GM21619 (cell line): ENCODE measurements around the gene TUBE1.

ENCODE experiments used
- ATAC-seq: cut with Tn5 transposase; IDR thresholded peaks from one replicate; pipeline ENCODE4 v1.9.1; 2021; ENCODE audit not compliant: unreplicated experiment

Gene TUBE1

GRCh38 chr6:112036088-112036637, 51.1 kb downstream of the TUBE1 start:
- no peak for ATAC-seq

GRCh38 chr6:112034616-112034995, 52.7 kb downstream of the TUBE1 start:
- no peak for ATAC-seq

DNA sequence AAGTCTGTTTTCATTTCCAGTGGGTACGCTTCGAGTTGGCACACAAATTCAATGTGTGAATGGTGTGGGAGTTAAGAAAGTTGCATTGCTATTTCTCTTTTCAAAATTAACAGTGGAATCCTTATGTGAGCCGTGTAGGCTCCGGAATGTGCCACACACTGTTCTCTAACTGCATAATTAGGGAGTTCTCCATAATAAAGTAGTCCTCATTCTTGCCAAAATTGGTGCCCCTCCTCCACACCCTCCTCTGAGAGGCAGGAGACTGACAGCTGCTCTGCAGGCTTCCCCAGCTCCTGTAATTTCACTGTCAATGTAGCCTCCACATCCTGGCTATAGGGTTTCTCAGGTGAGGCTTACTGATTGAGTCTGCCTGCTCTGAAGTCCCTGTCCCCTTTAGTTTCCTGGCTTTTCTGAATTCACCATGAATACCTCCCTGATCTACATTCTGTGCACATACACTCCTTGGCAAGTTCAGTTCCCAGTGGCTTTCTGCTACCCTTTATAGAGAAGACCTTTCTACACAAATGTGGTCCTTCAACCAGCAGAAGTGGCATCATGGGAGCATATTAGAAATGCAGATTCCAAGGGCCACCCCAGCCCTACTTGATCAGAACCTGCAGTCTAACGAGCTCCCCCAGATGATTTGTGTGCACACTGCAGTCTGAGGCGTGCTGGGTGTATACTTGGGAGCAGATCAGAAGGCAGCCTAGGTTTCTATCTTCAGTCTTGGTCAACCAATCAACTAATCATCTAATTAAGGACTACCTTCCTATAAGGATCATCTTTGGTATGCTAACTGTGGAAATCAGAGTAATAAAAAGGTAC, 53.3 kb downstream of the TUBE1 start:
- ATAC-seq: no peak

DNA sequence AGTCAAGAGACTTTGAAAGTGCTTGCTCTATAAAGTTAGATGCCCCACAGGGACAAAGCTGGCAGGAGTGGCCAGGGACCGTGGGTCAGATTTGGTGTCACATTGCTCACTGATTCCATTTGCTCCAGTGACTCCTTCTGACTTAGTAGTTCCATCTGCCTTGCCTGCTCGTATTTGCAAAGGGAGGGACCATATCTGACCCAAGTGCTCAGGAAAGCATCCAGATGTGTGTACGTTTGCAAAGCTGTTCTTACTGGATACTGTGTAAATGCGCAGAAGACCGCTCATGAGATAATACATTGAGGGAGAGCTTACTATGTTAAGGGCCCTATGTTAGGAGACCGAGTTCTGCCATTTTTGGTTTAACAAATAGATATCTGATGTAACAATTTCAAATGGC, 54.6 kb downstream of the TUBE1 start:
- ATAC-seq: no peak

DNA sequence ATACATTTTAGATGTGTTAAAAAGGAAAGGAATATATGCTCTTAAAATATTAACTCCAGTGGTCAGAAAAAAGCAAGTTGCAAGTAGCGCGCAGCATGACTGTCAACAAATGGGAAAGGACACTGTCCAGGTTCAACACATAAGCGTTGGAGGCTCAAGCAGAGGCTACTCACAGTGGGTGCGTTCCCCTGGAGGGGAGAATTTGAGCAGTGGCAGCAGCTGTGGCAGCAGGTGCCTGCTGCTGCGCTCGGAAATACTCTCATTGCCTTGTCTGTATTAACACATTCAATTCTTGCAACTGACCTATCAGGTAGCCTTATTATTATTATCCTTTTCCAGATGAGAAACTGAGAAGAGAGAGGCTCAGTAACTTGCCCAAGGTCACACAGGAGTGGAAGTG, 55.3 kb downstream of the TUBE1 start:
- ATAC-seq: no peak

DNA sequence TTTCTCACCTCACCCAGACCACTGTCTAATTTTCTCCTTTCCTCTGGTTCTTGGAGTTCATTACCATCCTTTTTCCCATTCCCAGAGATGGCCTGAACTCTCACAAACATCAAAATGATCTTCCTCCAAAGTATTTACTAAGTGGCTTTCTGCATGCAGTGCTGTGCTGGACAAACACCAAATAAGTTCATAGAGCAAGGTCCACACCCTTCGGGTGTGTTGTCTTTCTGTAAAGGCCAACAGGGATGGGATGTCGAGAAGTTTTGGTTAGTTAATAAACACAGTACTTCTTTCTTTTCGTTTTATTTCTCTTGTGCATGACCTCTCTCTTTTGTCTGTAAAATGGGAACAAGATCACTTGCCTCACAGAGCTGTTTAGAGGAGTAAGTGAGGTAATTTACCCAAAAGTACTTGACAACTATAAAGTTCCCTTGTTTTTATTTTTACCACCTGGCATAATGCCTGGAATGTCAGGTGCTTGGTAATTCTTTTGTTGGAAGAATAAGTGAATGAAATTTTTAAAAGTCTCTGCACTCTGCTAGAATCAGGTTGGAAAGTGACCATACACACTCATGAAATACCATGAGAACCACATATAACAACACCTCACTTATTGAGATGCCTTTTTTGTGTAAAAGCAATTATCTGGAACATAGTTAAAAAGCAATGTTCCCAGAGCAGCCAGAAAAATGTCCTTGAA, 56.2 kb downstream of the TUBE1 start:
- ATAC-seq: no peak

GRCh38 chr6:112030206-112030960, 56.9 kb downstream of the TUBE1 start:
- ATAC-seq: no peak

DNA sequence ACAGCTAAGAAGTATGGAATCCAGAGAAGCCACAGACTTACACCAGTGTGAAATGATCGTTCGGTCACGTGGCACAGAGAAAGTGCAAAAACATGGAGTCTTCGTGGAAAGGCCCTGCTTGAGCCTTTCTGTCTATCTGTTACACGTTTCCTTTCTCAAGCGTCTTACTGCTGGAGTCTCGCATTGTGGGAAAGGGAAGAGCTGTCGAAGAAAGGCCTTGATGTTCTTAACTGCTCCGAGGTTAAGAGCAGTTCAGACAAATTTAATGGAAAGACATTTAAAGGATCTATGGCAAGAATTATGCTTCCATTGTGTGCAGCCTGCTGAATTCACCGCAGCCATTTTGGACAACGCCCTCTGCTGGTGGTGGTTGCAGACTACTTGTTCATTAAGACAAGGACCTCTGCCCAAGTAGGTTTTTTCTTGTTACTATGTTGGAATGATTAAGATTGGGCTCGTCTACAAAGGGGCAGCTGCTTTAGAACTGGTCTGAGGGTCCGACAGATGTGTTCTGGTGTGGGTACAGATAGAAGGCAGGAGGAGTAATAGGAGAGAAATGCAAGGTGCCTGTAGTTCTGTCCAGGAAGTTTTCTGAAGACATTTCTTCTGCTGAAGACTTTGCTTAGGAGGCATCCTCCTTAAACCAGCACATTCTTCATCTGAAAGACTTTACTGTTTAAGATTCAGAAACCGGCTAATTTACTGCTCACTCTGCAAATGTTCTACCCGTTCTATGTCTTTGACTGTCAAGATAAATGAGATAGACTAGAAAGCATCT, 58.0 kb downstream of the TUBE1 start:
- no peak for ATAC-seq

GRCh38 chr6:112027942-112028674, 59.2 kb downstream of the TUBE1 start:
- no peak for ATAC-seq

DNA sequence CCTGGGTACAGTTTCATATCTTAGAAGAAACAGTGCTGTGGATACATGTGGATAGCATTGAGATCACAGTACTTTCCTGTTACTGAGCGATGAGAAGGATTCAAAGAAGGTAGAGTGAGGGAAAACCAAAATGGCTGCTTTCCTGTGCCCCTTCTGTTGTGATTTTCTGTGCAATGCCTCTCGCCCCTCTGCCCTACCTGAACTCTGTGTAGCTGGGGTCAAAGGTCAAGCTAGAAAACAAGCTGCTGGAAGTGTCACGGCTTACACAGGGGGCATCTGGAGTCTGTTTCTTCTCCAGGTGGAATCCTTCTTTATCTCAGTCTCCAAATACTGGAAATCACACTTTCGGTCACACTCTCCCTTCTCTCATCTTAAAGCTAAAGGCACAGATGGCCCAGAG, 60.3 kb downstream of the TUBE1 start:
- no peak for ATAC-seq

DNA sequence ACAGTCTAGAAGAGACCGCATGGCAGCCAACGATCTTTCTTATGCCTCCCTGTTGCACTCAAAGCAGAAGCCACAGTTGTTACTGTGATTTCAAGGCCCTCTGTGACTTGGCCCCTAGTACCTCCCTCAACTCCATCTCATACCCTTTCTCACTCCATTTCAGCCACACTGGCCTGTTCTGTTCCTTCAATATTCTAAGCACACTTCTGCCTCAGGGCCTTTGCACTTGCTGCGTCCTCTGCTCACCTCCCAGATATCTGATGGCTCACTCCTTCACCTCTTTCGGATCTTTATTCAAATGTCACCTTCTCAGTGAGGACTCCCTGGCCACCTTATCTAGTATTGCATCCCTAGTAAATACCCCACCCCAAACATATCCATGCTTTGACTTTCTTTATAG, 62.8 kb downstream of the TUBE1 start:
- no peak for ATAC-seq

DNA sequence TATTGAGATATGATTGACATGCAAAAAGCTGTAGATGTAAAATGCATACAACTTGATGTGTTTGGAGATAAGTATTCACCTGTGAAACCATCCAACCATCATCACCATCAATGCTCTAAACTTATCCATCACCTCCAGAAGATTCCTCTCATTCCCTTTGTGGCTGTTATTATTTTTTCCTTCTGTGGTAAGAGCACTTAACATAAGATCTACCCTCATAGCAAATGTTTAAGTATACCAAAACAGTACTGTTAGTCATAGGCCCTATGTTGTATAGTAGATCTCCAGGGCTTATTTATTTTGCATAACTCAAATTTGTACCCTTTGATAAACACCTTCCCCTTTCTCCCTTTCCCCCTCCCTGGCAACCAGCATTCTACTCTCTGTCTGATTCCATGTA, 64.5 kb downstream of the TUBE1 start:
- ATAC-seq: no peak

DNA sequence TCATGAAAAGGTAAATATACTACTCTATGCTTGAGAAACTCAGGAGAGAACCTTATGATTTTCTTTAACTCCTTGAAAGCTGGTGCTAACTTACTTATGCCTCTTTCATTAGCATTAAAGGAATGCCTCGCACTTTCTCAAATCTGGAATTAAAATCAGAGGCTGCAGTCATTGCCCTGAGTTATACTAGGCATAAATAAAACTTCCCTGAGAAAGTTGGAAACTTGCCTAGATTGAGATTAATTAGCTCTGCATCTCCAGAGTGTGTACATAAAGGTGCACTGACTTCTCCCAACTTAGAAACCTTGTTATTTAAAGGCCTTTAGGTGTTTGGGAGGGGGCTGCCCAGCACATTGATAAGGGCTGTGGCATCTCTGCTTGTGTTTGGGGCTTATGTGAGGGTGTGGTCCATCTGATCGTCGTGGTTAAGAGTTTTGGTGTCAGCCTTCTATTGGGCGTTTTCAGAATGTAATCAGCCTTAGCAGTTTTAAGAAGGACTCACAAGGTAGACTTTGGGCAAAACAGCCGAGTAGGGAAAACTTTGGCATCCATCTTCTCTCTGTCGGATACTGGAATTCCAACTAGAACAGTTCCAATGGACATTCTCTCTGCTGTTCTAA, 65.5 kb downstream of the TUBE1 start:
- no peak for ATAC-seq
